ACC112 (cell line): ENCODE results near the gene MRPS34.
A peak's percentile ranks its signal among the peaks of the same experiment; 100 is the strongest.

Experiments used
- H2AFZ ChIP-seq: fragments of 200-600 bp; sonication (generic); one replicate; pipeline ENCODE4 v1.6.0; 2017; ENCODE audit warnings: antibody characterized with exemption, low read length; ENCODE audit not compliant: unreplicated experiment
- H3K27ac ChIP-seq: fragments of 200-600 bp; sonication (generic); 2 replicates; pipeline ENCODE4 v1.5.1; 2014; ENCODE audit warnings: low read depth, mild to moderate bottlenecking, antibody characterized with exemption, low read length, moderate library complexity
- H3K27me3 ChIP-seq: fragments of 200-600 bp; sonication (generic); 2 replicates; pipeline ENCODE4 v1.6.1; 2014; ENCODE audit warnings: mild to moderate bottlenecking, antibody characterized with exemption, low read length, moderate library complexity, mixed read lengths; ENCODE audit not compliant: insufficient read depth
- H3K36me3 ChIP-seq: fragments of 200-600 bp; sonication (generic); 2 replicates; pipeline ENCODE4 v1.6.1; 2016; ENCODE audit warnings: mild to moderate bottlenecking, antibody characterized with exemption, low read length, moderate library complexity, mixed read lengths; ENCODE audit not compliant: insufficient read depth
- H3K4me1 ChIP-seq: fragments of 200-600 bp; sonication (generic); one replicate; pipeline ENCODE4 v1.6.1; 2016; ENCODE audit warnings: low read length, mixed read lengths; ENCODE audit not compliant: insufficient read depth, unreplicated experiment, control insufficient read depth
- H3K4me3 ChIP-seq: fragments of 200-600 bp; sonication (generic); 2 replicates; pipeline ENCODE4 v1.5.1; 2014; ENCODE audit warnings: mild to moderate bottlenecking, low read depth, low read length
- H3K79me2 ChIP-seq: fragments of 200-600 bp; sonication (generic); one replicate; pipeline ENCODE4 v1.6.0; 2016; ENCODE audit warnings: low read length; ENCODE audit not compliant: control insufficient read depth, unreplicated experiment, insufficient read depth

Gene MRPS34

GRCh38 chr16:1781254-1781653, 8.3 kb upstream of the MRPS34 start:
- Histone ChIP-seq H3K36me3 (no peaks in the 10 kb centered on the region), H3K79me2 (peaks cover 30% of the 10 kb centered on the region), H3K4me1 (peaks cover 11% of the 10 kb centered on the region), H3K27me3 (no peaks in the 10 kb centered on the region), H3K4me3 (peak overlapping the region; percentile 92), H2AFZ (no peak overlapping the region), H3K27ac (no peak overlapping the region)

GRCh38 chr16:1780677-1781072, 7.7 kb upstream of the MRPS34 start:
- no peak overlapping the region for H3K27ac ChIP-seq
- peaks cover 25% of the 10 kb centered on the region for H3K79me2 ChIP-seq
- H3K4me3 ChIP-seq = peak overlapping the region; percentile 92; the same call in 1 of the 2 replicates
- peaks cover 11% of the 10 kb centered on the region for H3K4me1 ChIP-seq
- H2AFZ ChIP-seq = no peak overlapping the region
- no peaks in the 10 kb centered on the region for H3K27me3 ChIP-seq
- no peaks in the 10 kb centered on the region for H3K36me3 ChIP-seq

- Histone ChIP-seq H3K36me3 (no peaks in the 10 kb centered on the region), H2AFZ (no peak overlapping the region), H3K27ac (no peak overlapping the region), H3K4me3 (no peak overlapping the region), H3K4me1 (peaks cover 11% of the 10 kb centered on the region), H3K27me3 (no peaks in the 10 kb centered on the region), H3K79me2 (peaks cover 18% of the 10 kb centered on the region)
Observed at GRCh38 chr16:1779741-1780676, 7.1 kb upstream of the MRPS34 start.

GRCh38 chr16:1779234-1779701, 6.3 kb upstream of the MRPS34 start:
- Histone ChIP-seq H3K79me2 (peaks cover 18% of the 10 kb centered on the region), H3K36me3 (no peaks in the 10 kb centered on the region), H3K27ac (no peak overlapping the region), H2AFZ (no peak overlapping the region), H3K27me3 (no peaks in the 10 kb centered on the region), H3K4me1 (peaks cover 16% of the 10 kb centered on the region), H3K4me3 (no peak overlapping the region)

- Histone ChIP-seq H3K27me3 (no peaks in the 10 kb centered on the region), H2AFZ (no peak overlapping the region), H3K4me3 (no peak overlapping the region), H3K4me1 (peaks cover 15% of the 10 kb centered on the region), H3K79me2 (peaks cover 13% of the 10 kb centered on the region), H3K27ac (no peak overlapping the region), H3K36me3 (no peaks in the 10 kb centered on the region)
Observed at GRCh38 chr16:1778200-1779179, 5.6 kb upstream of the MRPS34 start.

- no peaks in the 10 kb centered on the region for H3K36me3 ChIP-seq
- H3K4me1 ChIP-seq = peaks cover 15% of the 10 kb centered on the region
- no peak overlapping the region for H3K27ac ChIP-seq
- H3K79me2 ChIP-seq = peaks cover 8% of the 10 kb centered on the region
- no peak overlapping the region for H2AFZ ChIP-seq
- no peaks in the 10 kb centered on the region for H3K27me3 ChIP-seq
- H3K4me3 ChIP-seq = no peak overlapping the region
Observed at GRCh38 chr16:1777375-1778199, 4.7 kb upstream of the MRPS34 start.

GRCh38 chr16:1776991-1777374, 4.0 kb upstream of the MRPS34 start:
- H3K79me2 ChIP-seq = peaks cover 14% of the 10 kb centered on the region
- no peak overlapping the region for H2AFZ ChIP-seq
- H3K36me3 ChIP-seq = no peaks in the 10 kb centered on the region
- H3K4me1 ChIP-seq = peaks cover 16% of the 10 kb centered on the region
- H3K27me3 ChIP-seq = no peaks in the 10 kb centered on the region
- H3K4me3 ChIP-seq = no peak overlapping the region
- H3K27ac ChIP-seq = no peak overlapping the region

GRCh38 chr16:1776672-1776955, 3.7 kb upstream of the MRPS34 start:
- Histone ChIP-seq H3K27ac (no peak overlapping the region), H3K4me1 (peaks cover 19% of the 10 kb centered on the region), H3K36me3 (no peaks in the 10 kb centered on the region), H2AFZ (no peak overlapping the region), H3K4me3 (no peak overlapping the region), H3K27me3 (no peaks in the 10 kb centered on the region), H3K79me2 (peaks cover 17% of the 10 kb centered on the region)

GRCh38 chr16:1775846-1776671, 3.1 kb upstream of the MRPS34 start:
- Histone ChIP-seq H2AFZ (no peak overlapping the region), H3K27ac (no peak overlapping the region), H3K79me2 (peaks cover 17% of the 10 kb centered on the region), H3K27me3 (no peaks in the 10 kb centered on the region), H3K4me1 (peaks cover 13% of the 10 kb centered on the region), H3K36me3 (no peaks in the 10 kb centered on the region), H3K4me3 (no peak overlapping the region)
